Neuronal stem cell (in vitro differentiated cells): ENCODE measurements around the gene SMIM44.
"Not testable (repeated sequence)": the region's sequence is repeated elsewhere in the genome, so short reads cannot be mapped to it uniquely, and the experiment has no call there.

Source experiments
- DNase-seq: peaks from one replicate; pipeline ENCODE4 v3.0.0-alpha.2; 2013; ENCODE audit warnings: low spot score
- H2AFZ ChIP-seq: one replicate; pipeline ENCODE4 v1.6.1; 2013; ENCODE audit warnings: mild to moderate bottlenecking, low read length, inconsistent platforms
- H2AK5ac ChIP-seq: 2 replicates; pipeline ENCODE4 v1.6.1; 2013; ENCODE audit warnings: low read depth, mild to moderate bottlenecking, inconsistent platforms, low read length, moderate library complexity, mixed read lengths
- H2BK120ac ChIP-seq: 2 replicates; pipeline ENCODE4 v1.6.1; 2013; ENCODE audit warnings: low read depth, mild to moderate bottlenecking, inconsistent platforms, low read length, moderate library complexity, mixed read lengths
- H2BK12ac ChIP-seq: one replicate; pipeline ENCODE4 v1.6.1; 2013; ENCODE audit warnings: low read length, inconsistent platforms
- H2BK15ac ChIP-seq: 2 replicates; pipeline ENCODE4 v1.6.1; 2013; ENCODE audit warnings: mild to moderate bottlenecking, low read length, inconsistent platforms, mixed read lengths
- H2BK5ac ChIP-seq: one replicate; pipeline ENCODE4 v1.6.1; 2013; ENCODE audit warnings: inconsistent platforms, mild to moderate bottlenecking, low read length, moderate library complexity
- H3K14ac ChIP-seq: one replicate; pipeline ENCODE4 v1.6.1; 2013; ENCODE audit warnings: low read length, inconsistent platforms
- H3K18ac ChIP-seq: 2 replicates; pipeline ENCODE4 v1.6.1; 2013; ENCODE audit warnings: low read length, inconsistent platforms
- H3K23ac ChIP-seq: 2 replicates; pipeline ENCODE4 v1.6.1; 2013; ENCODE audit warnings: low read depth, mild to moderate bottlenecking, mixed read lengths, low read length, inconsistent platforms; ENCODE audit not compliant: poor library complexity
- H3K27ac ChIP-seq: replicated peaks from 3 replicates; pipeline ENCODE4 v1.5.1; 2013; ENCODE audit warnings: low read length, inconsistent platforms
- H3K27me3 ChIP-seq, 3 experiments: 2 replicates each; pipeline ENCODE4 v1.6.1; 2013; ENCODE audit warnings: low read length in 3 of 3, mild to moderate bottlenecking in 2 of 3, inconsistent platforms in 1 of 3, low read depth in 1 of 3, mixed read lengths in 1 of 3, moderate library complexity in 1 of 3; ENCODE audit not compliant: control insufficient read depth in 3 of 3, insufficient read depth in 3 of 3
- H3K36me3 ChIP-seq, 2 donors: replicated peaks in 1 of 2; 2 replicates each; pipeline ENCODE4 v1.6.1; 2013; ENCODE audit warnings: low read length in 2 of 2; ENCODE audit not compliant: control insufficient read depth in 2 of 2, insufficient read depth in 2 of 2
- H3K4ac ChIP-seq: 2 replicates; pipeline ENCODE4 v1.6.1; 2013; ENCODE audit warnings: inconsistent platforms, mild to moderate bottlenecking, low read length, moderate library complexity
- H3K4me1 ChIP-seq, 2 donors: 1 replicate in 1 of 2; 2 replicates in 1 of 2; pipeline ENCODE4 v1.6.1; 2013; ENCODE audit warnings: low read length in 2 of 2, low read depth in 1 of 2; ENCODE audit not compliant: control insufficient read depth in 2 of 2, insufficient read depth in 1 of 2
- H3K4me2 ChIP-seq: one replicate; pipeline ENCODE4 v1.6.1; 2013; ENCODE audit warnings: mild to moderate bottlenecking, low read length, inconsistent platforms; ENCODE audit not compliant: insufficient read depth, poor library complexity, severe bottlenecking
- H3K4me3 ChIP-seq, 2 donors: 2 replicates each; pipeline ENCODE4 v1.5.1; 2013; ENCODE audit warnings: low read length in 2 of 2, mild to moderate bottlenecking in 2 of 2, inconsistent platforms in 1 of 2, moderate library complexity in 1 of 2
- H3K79me1 ChIP-seq: one replicate; pipeline ENCODE4 v1.6.1; 2013; ENCODE audit warnings: low read depth, mild to moderate bottlenecking, inconsistent platforms, low read length, moderate library complexity
- H3K9ac ChIP-seq: one replicate; pipeline ENCODE4 v1.6.1; 2013; ENCODE audit warnings: mild to moderate bottlenecking, low read depth, low read length, inconsistent platforms; ENCODE audit not compliant: poor library complexity
- H3K9me3 ChIP-seq, 2 donors: replicated peaks in 1 of 2; 2 replicates each; pipeline versions ENCODE3 to v1.6.1; 2013; ENCODE audit warnings: low read length in 2 of 2, mild to moderate bottlenecking in 2 of 2, inconsistent platforms in 1 of 2, low read depth in 1 of 2, mixed read lengths in 1 of 2, moderate library complexity in 1 of 2; ENCODE audit not compliant: control insufficient read depth in 2 of 2, insufficient read depth in 1 of 2
- H4K8ac ChIP-seq: one replicate; pipeline ENCODE4 v1.6.1; 2013; ENCODE audit warnings: low read depth, mild to moderate bottlenecking, inconsistent platforms, low read length, moderate library complexity
- H4K91ac ChIP-seq: one replicate; pipeline ENCODE4 v1.6.1; 2013; ENCODE audit warnings: low read length, low read depth, mild to moderate bottlenecking, inconsistent platforms; ENCODE audit not compliant: poor library complexity
- WGBS, 2 donors: extraction: QIAGEN DNeasy Blood & Tissue Kit; methylation state at CpG; one replicate each; pipeline ENCODE4 v1.1.7; 2013; ENCODE audit warnings: missing lambda C conversion rate in 2 of 2, mixed read lengths in 1 of 2; ENCODE audit not compliant: insufficient read length in 2 of 2, insufficient replicate concordance in 1 of 2; ENCODE audit errors: extremely low coverage in 2 of 2; 5-methylcytosine and 5-hydroxymethylcytosine counted together

Gene SMIM44

DNA sequence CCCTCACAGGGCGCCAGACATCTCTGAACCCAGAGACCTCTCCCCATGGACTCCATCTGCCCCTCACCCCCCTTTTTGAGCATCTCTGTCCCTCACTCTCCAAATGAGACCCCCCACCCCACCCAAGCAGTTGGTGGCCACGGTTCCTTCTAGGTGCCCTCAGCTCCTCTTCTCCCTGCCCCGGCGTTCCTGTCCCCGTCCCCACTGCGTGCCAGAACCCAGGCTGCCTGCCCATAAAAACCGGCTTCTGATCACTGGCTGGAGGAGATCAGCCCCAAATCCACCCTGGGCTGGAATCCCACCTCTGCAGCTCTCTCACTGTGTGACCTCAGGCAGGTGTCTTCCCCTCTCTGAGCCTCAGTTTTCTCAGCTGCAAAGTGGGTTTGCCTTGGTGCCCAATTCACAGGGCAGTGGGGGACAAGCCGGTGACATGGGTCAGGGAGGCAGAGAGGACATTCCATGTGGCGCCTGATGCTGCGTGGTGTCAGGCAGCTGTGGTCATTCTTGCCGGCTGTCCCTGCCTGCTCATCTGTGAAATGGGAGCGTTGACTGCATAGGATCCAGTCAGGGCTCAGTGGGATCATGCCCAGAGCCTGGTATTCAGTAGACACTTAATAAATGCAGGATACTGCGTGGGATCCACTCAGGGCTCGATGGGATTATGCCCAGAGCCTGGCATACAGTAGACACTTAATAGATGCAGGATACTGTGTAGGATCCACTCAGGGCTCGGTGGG lies 28.4 kb downstream of the SMIM44 start:
- WGBS, 2 donors, result no CpG with 5 or more reads among the region's 15 CpGs
- H2AFZ ChIP-seq, result no peak overlapping the region
- peak overlapping the region; percentile 19 for H2AK5ac ChIP-seq
- H3K9ac ChIP-seq, result no peak overlapping the region
- H2BK120ac ChIP-seq, result no peak overlapping the region
- no peak overlapping the region for H3K14ac ChIP-seq
- peaks cover 0 to 3% of the 10 kb centered on the region in 2 donors for H3K36me3 ChIP-seq
- no peak overlapping the region for H2BK15ac ChIP-seq
- peaks cover 13 to 18% of the 10 kb centered on the region in 2 donors for H3K4me1 ChIP-seq
- peaks cover 2 to 33% (median 8%) of the 10 kb centered on the region in 3 experiments for H3K27me3 ChIP-seq
- H3K4me3 ChIP-seq, result no peak overlapping the region
- peaks cover 2% of the 10 kb centered on the region for H3K79me1 ChIP-seq
- no peak for DNase-seq
- H3K27ac ChIP-seq, result no peak overlapping the region
- no peak overlapping the region for H2BK12ac ChIP-seq
- H4K8ac ChIP-seq, result no peak overlapping the region
- H2BK5ac ChIP-seq, result no peak overlapping the region
- no peak overlapping the region for H3K18ac ChIP-seq
- no peak overlapping the region for H3K4me2 ChIP-seq
- no peaks in the 10 kb centered on the region for H3K9me3 ChIP-seq
- no peak overlapping the region for H3K23ac ChIP-seq
- no peak overlapping the region for H4K91ac ChIP-seq
- H3K4ac ChIP-seq, result no peak overlapping the region

- no peak overlapping the region for H2BK12ac ChIP-seq
- no peak overlapping the region for H4K91ac ChIP-seq
- peak overlapping the region; percentile 73 for H3K23ac ChIP-seq
- peak overlapping the region; percentile 71 for H3K18ac ChIP-seq
- no peak overlapping the region for H3K27ac ChIP-seq
- no peak overlapping the region for H3K4ac ChIP-seq
- no peak overlapping the region for H3K4me3 ChIP-seq
- no peak overlapping the region for H2BK120ac ChIP-seq
- no peak overlapping the region for H3K4me2 ChIP-seq
- H3K27me3 ChIP-seq, result peaks cover 0 to 23% (median 8%) of the 10 kb centered on the region in 3 experiments
- no peak overlapping the region for H2AFZ ChIP-seq
- DNase-seq, result no peak
- no peak overlapping the region for H2BK15ac ChIP-seq
- no peak overlapping the region for H3K9ac ChIP-seq
- H3K14ac ChIP-seq, result peak overlapping the region; percentile 38
- peaks cover 9 to 14% of the 10 kb centered on the region in 2 donors for H3K4me1 ChIP-seq
- peaks cover 2% of the 10 kb centered on the region for H3K79me1 ChIP-seq
- H2AK5ac ChIP-seq, result no peak overlapping the region
- WGBS, 2 donors, result no CpG with 5 or more reads among the region's 25 CpGs
- no peak overlapping the region for H4K8ac ChIP-seq
- peaks cover 0 to 3% of the 10 kb centered on the region in 2 donors for H3K36me3 ChIP-seq
- H2BK5ac ChIP-seq, result no peak overlapping the region
- no peaks in the 10 kb centered on the region for H3K9me3 ChIP-seq
Measured at GRCh38 chr19:3453840-3454239, 29.4 kb downstream of the SMIM44 start.

DNA sequence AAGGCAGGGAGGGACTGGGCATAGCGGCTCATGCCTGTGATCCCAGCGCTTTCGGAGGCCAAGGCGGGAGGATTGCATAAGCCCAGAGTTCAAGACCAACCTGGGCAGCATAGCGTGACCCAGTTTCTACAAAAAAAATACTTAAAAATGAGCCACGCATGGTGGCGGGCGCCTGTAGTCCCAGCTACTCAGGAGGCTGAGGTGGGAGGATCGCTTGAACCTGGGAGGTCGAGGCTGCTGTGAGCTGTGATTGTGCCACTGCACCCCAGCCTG lies 30.4 kb downstream of the SMIM44 start:
- peak overlapping the region; percentile 61 for H2BK120ac ChIP-seq
- not testable (repeated sequence) for H2BK12ac ChIP-seq, H2BK15ac ChIP-seq, H3K4me1 ChIP-seq, H3K27ac ChIP-seq, H3K4ac ChIP-seq, H3K36me3 ChIP-seq, H3K79me1 ChIP-seq, H4K91ac ChIP-seq, H3K9ac ChIP-seq, H3K18ac ChIP-seq, H3K9me3 ChIP-seq, DNase-seq, H3K4me2 ChIP-seq, H2AFZ ChIP-seq, H4K8ac ChIP-seq, H2BK5ac ChIP-seq
- peaks cover 0 to 13% (median 3%) of the 10 kb centered on the region in 3 experiments for H3K27me3 ChIP-seq
- no CpG with 5 or more reads among the region's 10 CpGs for WGBS, 2 donors
- peak overlapping the region in 1 of 2 donors; percentile 4 for H3K4me3 ChIP-seq
- H3K23ac ChIP-seq, result peak overlapping the region; percentile 80
- H2AK5ac ChIP-seq, result peak overlapping the region; percentile 40
- peak overlapping the region; percentile 21 for H3K14ac ChIP-seq

GRCh38 chr19:3452171-3452941 lies 30.9 kb downstream of the SMIM44 start:
- no peaks in the 10 kb centered on the region for H3K9me3 ChIP-seq
- DNase-seq, result no peak
- peak overlapping the region in 1 of 2 donors; percentile 4 for H3K4me3 ChIP-seq
- no peak overlapping the region for H3K18ac ChIP-seq
- H3K27ac ChIP-seq, result no peak overlapping the region
- peak overlapping the region; percentile 61 for H2BK120ac ChIP-seq
- peaks cover 0 to 8% (median 0%) of the 10 kb centered on the region in 3 experiments for H3K27me3 ChIP-seq
- no peak overlapping the region for H3K4ac ChIP-seq
- H3K9ac ChIP-seq, result no peak overlapping the region
- peaks cover 2% of the 10 kb centered on the region for H3K79me1 ChIP-seq
- H2AFZ ChIP-seq, result no peak overlapping the region
- H2AK5ac ChIP-seq, result peak overlapping the region; percentile 40
- peaks cover 0 to 3% of the 10 kb centered on the region in 2 donors for H3K36me3 ChIP-seq
- no peak overlapping the region for H2BK12ac ChIP-seq
- WGBS, 2 donors, result no CpG with 5 or more reads among the region's 38 CpGs
- no peak overlapping the region for H4K91ac ChIP-seq
- H3K4me1 ChIP-seq, result peaks cover 0 to 1% of the 10 kb centered on the region in 2 donors
- no peak overlapping the region for H3K4me2 ChIP-seq
- H2BK5ac ChIP-seq, result no peak overlapping the region
- H2BK15ac ChIP-seq, result no peak overlapping the region
- peak overlapping the region; percentile 80 for H3K23ac ChIP-seq
- peak overlapping the region; percentile 21 for H3K14ac ChIP-seq
- no peak overlapping the region for H4K8ac ChIP-seq
